Measurements from ENCODE around the gene MMP14. TPM values are rescaled to one million over a fixed set of nuclear protein-coding genes. Genes with fewer than 3 reads are reported as not detected.

MMP14 gene
- total and polyA plus RNA-seq, 2 of the 13 experiments (the other 11 are each of a cell fraction or from before 2014, with no cell fraction given) = 5.2 to 9.8 TPM

- peak; percentile 82; the same call in 1 of the 2 replicates for TF ChIP-seq LRRFIP1 (CRISPR knock-in tag; conservative IDR thresholded peaks at IDR 0.05)
- no peak for TF ChIP-seq DR1 (CRISPR knock-in tag; IDR thresholded peaks at IDR 0.05)
- TF ChIP-seq SPEN (CRISPR knock-in tag; IDR thresholded peaks at IDR 0.05; ENCODE audit: low read depth) = 0 out of 2 replicates have a peak, but pooled peaks have one; percentile 28
- peak; percentile 100 for TF ChIP-seq EHMT2 (IDR thresholded peaks at IDR 0.05; ENCODE audit: borderline replicate concordance, low read depth, low read length)
- TF ChIP-seq, protein P1, sequence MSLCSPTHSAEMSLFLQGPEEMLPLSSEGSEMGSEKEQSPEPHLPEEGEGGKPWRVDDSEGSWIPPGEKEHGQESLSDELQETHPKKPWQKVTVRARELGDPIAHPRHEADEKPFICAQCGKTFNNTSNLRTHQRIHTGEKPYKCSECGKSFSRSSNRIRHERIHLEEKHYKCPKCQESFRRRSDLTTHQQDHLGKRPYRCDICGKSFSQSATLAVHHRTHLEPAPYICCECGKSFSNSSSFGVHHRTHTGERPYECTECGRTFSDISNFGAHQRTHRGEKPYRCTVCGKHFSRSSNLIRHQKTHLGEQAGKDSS (CRISPR knock-in tag; IDR thresholded peaks at IDR 0.05; ENCODE audit: borderline replicate concordance, low read depth) = peak; percentile 96
- peak; percentile 23; the same call in 1 of the 2 replicates for TF ChIP-seq RFXAP (CRISPR knock-in tag; IDR thresholded peaks at IDR 0.05; ENCODE audit: borderline replicate concordance)
- no peak for TF ChIP-seq ZNF780A (CRISPR knock-in tag; IDR thresholded peaks at IDR 0.05)
- TF ChIP-seq ZFY (CRISPR knock-in tag; IDR thresholded peaks at IDR 0.05) = peak; percentile 75; the same call in 1 of the 2 replicates
- TF ChIP-seq ZFYVE20 (CRISPR knock-in tag; IDR thresholded peaks at IDR 0.05; ENCODE audit: borderline replicate concordance, low read depth) = no peak
- TF ChIP-seq YEATS4 (CRISPR knock-in tag; IDR thresholded peaks at IDR 0.05; ENCODE audit: borderline replicate concordance) = peak; percentile 74; the same call in 1 of the 2 replicates
- TF ChIP-seq TARDBP (CRISPR knock-in tag; IDR thresholded peaks at IDR 0.05) = peak; percentile 77
- TF ChIP-seq, protein P2, sequence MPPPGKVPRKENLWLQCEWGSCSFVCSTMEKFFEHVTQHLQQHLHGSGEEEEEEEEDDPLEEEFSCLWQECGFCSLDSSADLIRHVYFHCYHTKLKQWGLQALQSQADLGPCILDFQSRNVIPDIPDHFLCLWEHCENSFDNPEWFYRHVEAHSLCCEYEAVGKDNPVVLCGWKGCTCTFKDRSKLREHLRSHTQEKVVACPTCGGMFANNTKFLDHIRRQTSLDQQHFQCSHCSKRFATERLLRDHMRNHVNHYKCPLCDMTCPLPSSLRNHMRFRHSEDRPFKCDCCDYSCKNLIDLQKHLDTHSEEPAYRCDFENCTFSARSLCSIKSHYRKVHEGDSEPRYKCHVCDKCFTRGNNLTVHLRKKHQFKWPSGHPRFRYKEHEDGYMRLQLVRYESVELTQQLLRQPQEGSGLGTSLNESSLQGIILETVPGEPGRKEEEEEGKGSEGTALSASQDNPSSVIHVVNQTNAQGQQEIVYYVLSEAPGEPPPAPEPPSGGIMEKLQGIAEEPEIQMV (CRISPR knock-in tag; IDR thresholded peaks at IDR 0.05; ENCODE audit: low read depth) = peak; percentile 87
- TF ChIP-seq, protein P3, sequence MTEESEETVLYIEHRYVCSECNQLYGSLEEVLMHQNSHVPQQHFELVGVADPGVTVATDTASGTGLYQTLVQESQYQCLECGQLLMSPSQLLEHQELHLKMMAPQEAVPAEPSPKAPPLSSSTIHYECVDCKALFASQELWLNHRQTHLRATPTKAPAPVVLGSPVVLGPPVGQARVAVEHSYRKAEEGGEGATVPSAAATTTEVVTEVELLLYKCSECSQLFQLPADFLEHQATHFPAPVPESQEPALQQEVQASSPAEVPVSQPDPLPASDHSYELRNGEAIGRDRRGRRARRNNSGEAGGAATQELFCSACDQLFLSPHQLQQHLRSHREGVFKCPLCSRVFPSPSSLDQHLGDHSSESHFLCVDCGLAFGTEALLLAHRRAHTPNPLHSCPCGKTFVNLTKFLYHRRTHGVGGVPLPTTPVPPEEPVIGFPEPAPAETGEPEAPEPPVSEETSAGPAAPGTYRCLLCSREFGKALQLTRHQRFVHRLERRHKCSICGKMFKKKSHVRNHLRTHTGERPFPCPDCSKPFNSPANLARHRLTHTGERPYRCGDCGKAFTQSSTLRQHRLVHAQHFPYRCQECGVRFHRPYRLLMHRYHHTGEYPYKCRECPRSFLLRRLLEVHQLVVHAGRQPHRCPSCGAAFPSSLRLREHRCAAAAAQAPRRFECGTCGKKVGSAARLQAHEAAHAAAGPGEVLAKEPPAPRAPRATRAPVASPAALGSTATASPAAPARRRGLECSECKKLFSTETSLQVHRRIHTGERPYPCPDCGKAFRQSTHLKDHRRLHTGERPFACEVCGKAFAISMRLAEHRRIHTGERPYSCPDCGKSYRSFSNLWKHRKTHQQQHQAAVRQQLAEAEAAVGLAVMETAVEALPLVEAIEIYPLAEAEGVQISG (CRISPR knock-in tag; IDR thresholded peaks at IDR 0.05) = peak; percentile 93
- peak; percentile 96 for TF ChIP-seq CBX1 (IDR thresholded peaks at IDR 0.05; ENCODE audit: low read depth)
- TF ChIP-seq IRX3 (CRISPR knock-in tag; IDR thresholded peaks at IDR 0.05; ENCODE audit: borderline replicate concordance, low read depth) = 0 out of 2 replicates have a peak, but pooled peaks have one; percentile 27
- TF ChIP-seq, protein P4, sequence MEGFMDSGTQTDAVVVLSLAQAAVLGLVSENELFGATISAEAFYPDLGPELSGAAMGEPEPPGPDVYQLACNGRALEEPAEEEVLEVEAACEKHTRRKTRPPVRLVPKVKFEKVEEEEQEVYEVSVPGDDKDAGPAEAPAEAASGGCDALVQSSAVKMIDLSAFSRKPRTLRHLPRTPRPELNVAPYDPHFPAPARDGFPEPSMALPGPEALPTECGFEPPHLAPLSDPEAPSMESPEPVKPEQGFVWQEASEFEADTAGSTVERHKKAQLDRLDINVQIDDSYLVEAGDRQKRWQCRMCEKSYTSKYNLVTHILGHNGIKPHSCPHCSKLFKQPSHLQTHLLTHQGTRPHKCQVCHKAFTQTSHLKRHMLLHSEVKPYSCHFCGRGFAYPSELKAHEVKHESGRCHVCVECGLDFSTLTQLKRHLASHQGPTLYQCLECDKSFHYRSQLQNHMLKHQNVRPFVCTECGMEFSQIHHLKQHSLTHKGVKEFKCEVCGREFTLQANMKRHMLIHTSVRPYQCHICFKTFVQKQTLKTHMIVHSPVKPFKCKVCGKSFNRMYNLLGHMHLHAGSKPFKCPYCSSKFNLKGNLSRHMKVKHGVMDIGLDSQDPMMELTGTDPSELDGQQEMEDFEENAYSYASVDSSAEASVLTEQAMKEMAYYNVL (CRISPR knock-in tag; IDR thresholded peaks at IDR 0.05; ENCODE audit: borderline replicate concordance) = peak; percentile 85; the same call in 1 of the 2 replicates
- no peak for TF ChIP-seq NFYB (CRISPR knock-in tag; IDR thresholded peaks at IDR 0.05)
- TF ChIP-seq ZNF382 (CRISPR knock-in tag; IDR thresholded peaks at IDR 0.05; ENCODE audit: borderline replicate concordance) = no peak
Measured at GRCh38 chr14:22829661-22830442, 6.5 kb upstream of the MMP14 start, which contains the start of gene MRPL52 (continued).
